ENCODE results near the gene ETNPPL.

Gene ETNPPL

DNA sequence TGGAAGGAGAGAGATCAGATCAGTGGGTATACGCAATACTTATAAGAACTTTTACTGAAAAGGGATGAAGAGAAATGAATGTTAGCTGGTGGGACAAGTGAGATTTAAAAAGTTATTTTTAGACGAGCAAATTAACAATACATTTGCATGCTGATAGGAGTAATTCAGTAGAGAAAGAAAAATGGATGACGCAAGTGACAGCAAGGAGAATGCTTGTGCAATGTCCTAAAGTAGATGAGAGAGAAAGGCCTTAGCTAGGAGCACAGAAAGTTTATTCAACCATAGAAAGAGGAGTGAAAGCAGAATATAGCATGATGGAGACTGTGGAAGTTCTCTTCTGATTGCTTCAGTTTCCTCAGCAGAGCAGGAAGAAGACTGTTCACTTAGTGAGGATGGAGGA, 66.7 kb downstream of the ETNPPL start:
- DNase-seq (ENCODE audit: low read depth in 2 of 2): no peak

DNA sequence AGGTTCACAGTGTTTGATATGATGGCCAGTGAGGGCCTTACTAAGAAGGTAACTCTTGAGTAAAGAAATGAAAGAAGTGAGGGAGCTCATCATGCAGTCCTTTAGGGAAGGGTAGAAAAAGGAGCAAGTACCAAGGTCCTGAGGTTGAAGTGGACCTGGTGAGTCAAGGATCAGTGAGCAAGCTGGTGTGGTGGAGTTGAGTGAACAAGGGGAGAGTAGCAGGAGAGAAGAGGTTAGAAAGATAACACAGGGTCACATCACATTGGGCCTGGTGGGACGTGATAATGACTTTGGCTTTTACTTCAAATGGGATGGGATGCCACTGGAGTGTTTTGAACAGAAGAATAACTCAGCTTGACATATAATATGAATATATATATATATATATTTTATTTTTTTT, 67.8 kb downstream of the ETNPPL start:
- DNase-seq (ENCODE audit: low read depth in 2 of 2): no peak

DNA sequence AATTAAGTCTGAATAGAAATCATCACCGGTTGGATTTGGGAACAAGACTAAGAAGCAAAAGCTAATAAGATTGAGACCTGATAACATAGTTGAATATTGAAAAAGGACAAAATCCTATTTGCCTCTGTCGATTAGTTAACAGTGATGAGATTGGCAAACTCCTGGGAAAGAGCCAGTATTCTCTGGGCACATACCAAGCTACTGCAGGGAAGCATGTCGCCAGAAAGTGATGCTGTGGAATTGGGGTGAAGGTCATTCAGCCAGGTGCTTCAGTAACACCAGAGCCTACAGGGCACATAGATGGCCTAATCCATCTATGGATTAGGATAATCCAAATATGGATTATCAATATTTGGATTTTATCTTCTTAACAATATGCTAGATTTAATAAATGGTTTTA, 68.4 kb downstream of the ETNPPL start:
- DNase-seq (ENCODE audit: low read depth in 2 of 2): no peak

DNA sequence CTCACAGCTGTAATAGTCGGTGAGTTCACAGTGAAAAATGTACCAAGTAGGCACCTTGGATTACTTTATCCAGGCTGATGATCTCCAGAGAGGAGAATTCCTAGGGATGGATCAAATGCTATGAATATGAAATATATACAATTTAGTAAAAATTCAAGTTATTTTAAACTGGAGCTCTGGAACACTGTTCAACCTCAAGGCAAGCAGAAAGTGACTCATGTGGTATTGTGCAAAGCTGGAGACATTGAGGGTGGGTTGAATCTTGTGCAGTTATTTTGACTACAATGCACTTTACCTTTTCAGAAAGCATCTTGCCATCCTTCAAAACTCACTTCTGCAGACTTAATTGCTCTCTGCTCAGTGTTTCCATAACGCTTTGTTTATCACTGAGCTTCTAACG, 69.0 kb downstream of the ETNPPL start:
- no peak for DNase-seq (ENCODE audit: low read depth in 2 of 2)

DNA sequence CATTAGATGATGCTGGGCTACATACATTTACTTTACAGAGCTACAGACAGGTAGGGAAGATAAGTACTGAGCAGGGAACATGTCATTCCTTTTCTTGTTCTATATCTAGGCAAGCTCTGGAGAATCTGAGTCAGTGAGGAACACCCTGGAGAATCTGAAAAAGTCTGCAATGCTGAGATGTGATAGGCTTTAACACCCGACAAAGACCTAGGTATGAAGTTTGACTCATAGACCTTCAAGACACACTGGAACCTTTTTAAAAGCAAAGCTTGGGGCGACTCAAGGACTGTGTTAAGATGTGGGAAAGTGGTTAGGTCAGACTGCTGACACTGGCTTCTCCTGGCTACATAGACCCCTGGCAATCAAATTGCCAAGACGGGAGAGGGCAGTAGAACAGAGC, 69.6 kb downstream of the ETNPPL start:
- no peak for DNase-seq (ENCODE audit: low read depth in 2 of 2)
